Prostate gland (tissue), 2 donors: ENCODE results near the gene NDUFA13.

Source experiments
- POLR2A ChIP-seq: fragments of 450-650 bp; IDR thresholded peaks from one replicate; pipeline ENCODE4 v1.6.1; 2016; ENCODE audit warnings: antibody characterized with exemption, mild to moderate bottlenecking
- TF ChIP-seq, protein P1 (sequence below), 4 experiments: fragments of 200-600 bp in 2 of 4; fragments of 450-650 bp in 2 of 4; sonication (generic) in 2 of 4; IDR thresholded peaks; 1 replicate in 3 of 4; 2 replicates in 1 of 4; pipeline ENCODE4 v1.5.1; 2016 to 2019; ENCODE audit warnings: antibody characterized with exemption in 4 of 4, mild to moderate bottlenecking in 2 of 4, moderate library complexity in 2 of 4

DNA sequence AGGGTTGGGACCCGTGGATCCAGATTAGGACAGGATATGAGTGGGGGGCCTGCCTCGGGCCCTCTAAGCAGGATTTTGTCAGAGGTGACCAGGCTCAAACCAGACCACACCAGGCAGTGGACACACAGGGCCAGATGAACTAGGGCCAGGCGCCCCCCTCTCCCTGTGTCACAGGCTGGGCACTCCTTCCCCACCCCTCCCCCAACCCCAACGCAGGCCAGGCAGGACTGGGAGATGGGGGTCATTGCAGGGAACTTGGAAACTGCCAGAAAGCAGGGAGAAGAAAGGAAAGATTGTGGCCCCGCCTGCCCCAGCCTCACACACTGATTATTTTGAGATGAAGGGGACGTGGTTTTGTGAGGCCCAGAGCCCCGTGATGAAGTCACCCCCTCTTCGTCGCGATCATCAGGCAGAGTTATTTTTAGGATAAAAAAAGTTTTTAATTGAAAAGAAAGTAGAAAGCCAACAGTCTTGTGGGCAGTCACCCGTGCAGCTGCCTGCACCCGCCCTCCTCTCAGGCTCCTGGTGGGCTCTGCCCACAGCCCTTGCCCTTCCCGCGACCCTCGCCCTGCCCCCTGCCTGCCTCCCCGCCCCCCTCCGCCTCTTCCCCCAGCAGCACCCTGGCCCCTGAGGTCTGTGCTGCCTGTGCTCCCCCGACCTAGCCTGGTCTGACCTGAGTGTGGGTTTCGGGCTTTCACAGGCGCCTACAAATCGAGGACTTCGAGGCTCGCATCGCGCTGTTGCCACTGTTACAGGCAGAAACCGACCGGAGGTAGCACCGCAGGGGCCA lies 10.8 kb downstream of the NDUFA13 start:
- no peak for TF ChIP-seq POLR2A
- TF ChIP-seq, protein P1, sequence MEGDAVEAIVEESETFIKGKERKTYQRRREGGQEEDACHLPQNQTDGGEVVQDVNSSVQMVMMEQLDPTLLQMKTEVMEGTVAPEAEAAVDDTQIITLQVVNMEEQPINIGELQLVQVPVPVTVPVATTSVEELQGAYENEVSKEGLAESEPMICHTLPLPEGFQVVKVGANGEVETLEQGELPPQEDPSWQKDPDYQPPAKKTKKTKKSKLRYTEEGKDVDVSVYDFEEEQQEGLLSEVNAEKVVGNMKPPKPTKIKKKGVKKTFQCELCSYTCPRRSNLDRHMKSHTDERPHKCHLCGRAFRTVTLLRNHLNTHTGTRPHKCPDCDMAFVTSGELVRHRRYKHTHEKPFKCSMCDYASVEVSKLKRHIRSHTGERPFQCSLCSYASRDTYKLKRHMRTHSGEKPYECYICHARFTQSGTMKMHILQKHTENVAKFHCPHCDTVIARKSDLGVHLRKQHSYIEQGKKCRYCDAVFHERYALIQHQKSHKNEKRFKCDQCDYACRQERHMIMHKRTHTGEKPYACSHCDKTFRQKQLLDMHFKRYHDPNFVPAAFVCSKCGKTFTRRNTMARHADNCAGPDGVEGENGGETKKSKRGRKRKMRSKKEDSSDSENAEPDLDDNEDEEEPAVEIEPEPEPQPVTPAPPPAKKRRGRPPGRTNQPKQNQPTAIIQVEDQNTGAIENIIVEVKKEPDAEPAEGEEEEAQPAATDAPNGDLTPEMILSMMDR (IDR thresholded peaks at IDR 0.05): no peak
